ENCODE data around the gene KRAS. TPM values are rescaled to one million over a fixed set of nuclear protein-coding genes. Genes with fewer than 3 reads are reported as not detected.

Gene KRAS
- total and polyA plus RNA-seq, 3 donors from 2014 or later, result 13.3 to 22.1 (median 20.3) TPM

DNA sequence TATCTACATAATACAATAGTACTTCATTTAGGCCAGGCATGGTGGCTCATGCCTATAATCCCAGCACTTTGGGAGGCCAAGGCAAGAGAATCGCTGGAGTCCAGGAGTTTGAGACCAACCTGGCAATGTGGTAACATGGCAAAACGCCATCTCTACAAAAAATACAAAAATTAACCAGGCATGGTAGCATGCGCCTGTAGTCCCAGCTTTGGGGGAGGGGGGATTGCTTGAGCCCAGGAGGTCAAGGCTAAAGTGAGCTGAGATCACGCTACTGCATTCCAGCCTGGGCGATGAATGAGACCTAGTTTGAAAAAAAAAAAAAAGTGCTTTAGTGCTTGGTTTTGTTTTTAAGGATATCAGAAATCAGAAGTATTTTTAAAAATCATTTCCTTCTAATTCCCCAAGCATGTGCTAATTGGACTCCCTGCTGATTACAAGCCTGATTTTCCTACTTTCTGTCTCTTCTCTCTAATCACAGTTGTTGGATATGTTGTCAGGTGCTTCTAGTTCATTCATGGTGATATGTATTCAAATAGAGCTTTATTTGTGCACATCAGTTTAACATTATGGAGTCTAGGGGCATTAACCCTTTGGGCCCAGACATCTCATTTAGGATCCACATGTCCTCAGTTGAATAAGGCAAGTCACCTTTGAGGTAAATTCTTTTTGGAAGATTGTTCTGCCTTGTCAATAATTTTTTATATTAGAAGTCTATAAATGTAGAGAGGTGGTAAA is 7.0 kb upstream of the KRAS start:
- Histone ChIP-seq H3K4me3 (no peak overlapping the region), H3K4me1 (peaks cover 6% of the 10 kb centered on the region), H3K27ac (no peak overlapping the region), H3K27me3 (no peaks in the 10 kb centered on the region), H3K9me3 (no peaks in the 10 kb centered on the region), H3K36me3 (ENCODE audit: low read depth, missing control alignments) (no peaks in the 10 kb centered on the region)
- TF ChIP-seq, protein P1, sequence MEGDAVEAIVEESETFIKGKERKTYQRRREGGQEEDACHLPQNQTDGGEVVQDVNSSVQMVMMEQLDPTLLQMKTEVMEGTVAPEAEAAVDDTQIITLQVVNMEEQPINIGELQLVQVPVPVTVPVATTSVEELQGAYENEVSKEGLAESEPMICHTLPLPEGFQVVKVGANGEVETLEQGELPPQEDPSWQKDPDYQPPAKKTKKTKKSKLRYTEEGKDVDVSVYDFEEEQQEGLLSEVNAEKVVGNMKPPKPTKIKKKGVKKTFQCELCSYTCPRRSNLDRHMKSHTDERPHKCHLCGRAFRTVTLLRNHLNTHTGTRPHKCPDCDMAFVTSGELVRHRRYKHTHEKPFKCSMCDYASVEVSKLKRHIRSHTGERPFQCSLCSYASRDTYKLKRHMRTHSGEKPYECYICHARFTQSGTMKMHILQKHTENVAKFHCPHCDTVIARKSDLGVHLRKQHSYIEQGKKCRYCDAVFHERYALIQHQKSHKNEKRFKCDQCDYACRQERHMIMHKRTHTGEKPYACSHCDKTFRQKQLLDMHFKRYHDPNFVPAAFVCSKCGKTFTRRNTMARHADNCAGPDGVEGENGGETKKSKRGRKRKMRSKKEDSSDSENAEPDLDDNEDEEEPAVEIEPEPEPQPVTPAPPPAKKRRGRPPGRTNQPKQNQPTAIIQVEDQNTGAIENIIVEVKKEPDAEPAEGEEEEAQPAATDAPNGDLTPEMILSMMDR (IDR thresholded peaks at IDR 0.05), result no peak
- no peak for TF ChIP-seq POLR2A (IDR thresholded peaks at IDR 0.05)
- intact Hi-C loops (cut with DNase I; ENCODE audit: low total_unique reads), result no loop called here
- 60 to 72% methylated on average over 5 of the region's 5 CpGs for WGBS, 2 donors
- DNase-seq, result no peak

- WGBS, 2 donors, result 74 to 76% methylated on average over 3 of the region's 3 CpGs
- H3K27ac ChIP-seq, result no peak overlapping the region
- TF ChIP-seq POLR2A (IDR thresholded peaks at IDR 0.05), result no peak
- TF ChIP-seq, protein P1 (IDR thresholded peaks at IDR 0.05), result no peak
- intact Hi-C loops (cut with DNase I; ENCODE audit: low total_unique reads), result no loop called here
- H3K4me3 ChIP-seq, result no peak overlapping the region
- H3K36me3 ChIP-seq (ENCODE audit: low read depth, missing control alignments), result no peaks in the 10 kb centered on the region
- H3K27me3 ChIP-seq, result no peaks in the 10 kb centered on the region
- H3K9me3 ChIP-seq, result no peaks in the 10 kb centered on the region
- no peak for DNase-seq
- H3K4me1 ChIP-seq, result peaks cover 9% of the 10 kb centered on the region
Observed at GRCh38 chr12:25256826-25257225, 6.1 kb upstream of the KRAS start.

DNA sequence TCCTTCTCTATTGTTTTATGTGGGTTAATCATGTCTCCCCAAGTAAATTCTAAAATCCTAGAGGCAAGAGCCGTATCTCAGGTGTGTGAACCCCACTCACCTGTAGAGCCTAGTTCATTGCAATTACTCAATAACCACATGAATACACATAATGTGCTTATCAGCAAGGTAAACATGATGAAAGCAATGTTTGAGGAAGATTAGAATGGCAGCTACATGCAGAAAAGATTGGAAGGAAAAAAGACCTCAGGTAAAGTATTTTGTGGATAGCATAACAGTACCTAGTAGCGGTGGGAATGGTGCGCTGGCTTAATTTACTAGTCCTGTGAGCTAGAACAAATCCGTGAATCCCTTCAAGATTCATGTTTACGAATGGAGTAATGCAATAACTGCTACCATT is 5.3 kb upstream of the KRAS start:
- H3K4me1 ChIP-seq, result peaks cover 11% of the 10 kb centered on the region
- TF ChIP-seq POLR2A (IDR thresholded peaks at IDR 0.05), result no peak
- TF ChIP-seq, protein P1 (IDR thresholded peaks at IDR 0.05), result no peak
- intact Hi-C loops (cut with DNase I; ENCODE audit: low total_unique reads), result no loop called here
- H3K27me3 ChIP-seq, result no peaks in the 10 kb centered on the region
- H3K36me3 ChIP-seq (ENCODE audit: low read depth, missing control alignments), result no peaks in the 10 kb centered on the region
- DNase-seq, result no peak
- H3K9me3 ChIP-seq, result no peaks in the 10 kb centered on the region
- no peak overlapping the region for H3K27ac ChIP-seq
- 93 to 95% methylated on average over 5 of the region's 5 CpGs for WGBS, 2 donors
- H3K4me3 ChIP-seq, result no peak overlapping the region

DNA sequence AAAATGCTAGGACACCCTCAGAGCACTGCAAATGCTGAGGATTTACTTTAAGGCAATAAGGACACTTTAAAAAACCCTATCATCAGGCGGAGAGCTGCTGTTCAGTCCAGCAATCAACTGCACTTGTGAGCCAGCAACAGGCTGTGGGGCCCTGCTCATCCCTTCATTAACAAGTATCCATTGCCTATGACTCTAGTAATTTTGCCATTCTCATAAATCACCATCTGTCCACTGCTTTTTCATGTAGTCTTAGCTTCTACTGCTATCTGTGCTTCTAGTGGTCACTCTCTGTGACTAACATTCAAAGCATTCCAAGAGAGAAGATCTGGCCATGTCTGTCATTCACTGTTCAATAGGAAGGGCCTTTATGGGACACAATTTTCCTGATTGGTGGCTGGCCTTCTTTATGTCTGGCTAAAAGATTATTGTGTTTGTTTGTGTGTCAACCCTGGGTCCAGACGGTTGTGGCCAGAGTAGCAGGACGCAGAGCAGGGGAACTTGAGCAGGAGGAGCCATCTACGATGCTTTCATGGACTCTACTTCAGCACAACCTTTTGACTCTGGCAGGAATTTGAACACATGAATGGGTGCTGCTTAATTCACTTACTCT is 3.6 kb upstream of the KRAS start:
- WGBS, 2 donors, result 85 to 91% methylated on average over 3 to 4 of the region's 4 CpGs
- intact Hi-C loops (cut with DNase I; ENCODE audit: low total_unique reads), result no loop called here

More for the DNA sequence above, 3.6 kb upstream of the KRAS start:
- H3K36me3 ChIP-seq (ENCODE audit: low read depth, missing control alignments), result no peaks in the 10 kb centered on the region
- H3K4me1 ChIP-seq, result peaks cover 11% of the 10 kb centered on the region
- H3K27ac ChIP-seq, result no peak overlapping the region
- no peaks in the 10 kb centered on the region for H3K27me3 ChIP-seq
- no peaks in the 10 kb centered on the region for H3K9me3 ChIP-seq
- no peak for DNase-seq
- H3K4me3 ChIP-seq, result no peak overlapping the region
- no peak for TF ChIP-seq POLR2A (IDR thresholded peaks at IDR 0.05)
- TF ChIP-seq, protein P1 (IDR thresholded peaks at IDR 0.05), result no peak

Data from testis (tissue), 3 donors.